HCT116 (cell line): ENCODE measurements around the gene STARD5.

Experiments
- CEBPB ChIP-seq: IDR thresholded peaks from 2 replicates; pipeline ENCODE4 v1.6.1; 2012; ENCODE audit warnings: low read depth
- EGR1 ChIP-seq: IDR thresholded peaks from 2 replicates; pipeline ENCODE4 v1.6.1; 2012; ENCODE audit warnings: low read depth
- ELF1 ChIP-seq: IDR thresholded peaks from 2 replicates; pipeline ENCODE4 v1.6.1; 2012; ENCODE audit warnings: low read depth, borderline replicate concordance
- EZH2phosphoT487 ChIP-seq: fragments of 200-600 bp; IDR thresholded peaks from 2 replicates; pipeline ENCODE4 v1.6.1; 2018; ENCODE audit warnings: antibody characterized with exemption, borderline replicate concordance
- JUND ChIP-seq: IDR thresholded peaks from 2 replicates; pipeline ENCODE4 v1.6.1; 2012
- MAX ChIP-seq: IDR thresholded peaks from 2 replicates; pipeline ENCODE4 v1.6.1; 2012
- POLR2A ChIP-seq: IDR thresholded peaks from 2 replicates; pipeline ENCODE4 v1.7.0; 2011; ENCODE audit warnings: borderline replicate concordance; ENCODE audit not compliant: insufficient read depth, insufficient read length; ENCODE audit errors: extremely low read depth
- POLR2AphosphoS5 ChIP-seq: IDR thresholded peaks from 2 replicates; pipeline ENCODE4 v1.6.1; 2011; ENCODE audit warnings: mild to moderate bottlenecking, low read depth, low read length, moderate library complexity
- REST ChIP-seq: IDR thresholded peaks from 2 replicates; pipeline ENCODE4 v1.6.1; 2012; ENCODE audit warnings: low read depth
- SP1 ChIP-seq: IDR thresholded peaks from 2 replicates; pipeline ENCODE4 v1.6.1; 2012; ENCODE audit warnings: low read depth
- SRF ChIP-seq: IDR thresholded peaks from 2 replicates; pipeline ENCODE4 v1.6.1; 2012; ENCODE audit warnings: low read depth
- ZFX ChIP-seq: fragments of 450-650 bp; IDR thresholded peaks from 2 replicates; pipeline ENCODE4 v1.6.1; 2017
- TF ChIP-seq, protein P1 (sequence below), 3 experiments: fragments of 200-600 bp in 1 of 3; sonication (generic) in 1 of 3; IDR thresholded peaks in 2 of 3; conservative IDR thresholded peaks in 1 of 3; 2 replicates each; pipeline ENCODE4 v1.5.1; 2012 to 2017; ENCODE audit warnings: low read depth in 2 of 3, low read length in 2 of 3, antibody characterized with exemption in 1 of 3, borderline replicate concordance in 1 of 3, control low read depth in 1 of 3, mild to moderate bottlenecking in 1 of 3, mixed read lengths in 1 of 3, mixed run types in 1 of 3, moderate library complexity in 1 of 3; ENCODE audit not compliant: insufficient read depth in 1 of 3

GRCh38 chr15:81294516-81294880, 29.4 kb downstream of the STARD5 start:
- TF ChIP-seq POLR2A (no peak), JUND (no peak), POLR2AphosphoS5 (no peak), ELF1 (no peak), CEBPB (no peak), REST (no peak), ZFX (no peak), SRF (no peak), EGR1 (no peak), EZH2phosphoT487 (no peak), MAX (no peak), SP1 (no peak)
- TF ChIP-seq, protein P1, sequence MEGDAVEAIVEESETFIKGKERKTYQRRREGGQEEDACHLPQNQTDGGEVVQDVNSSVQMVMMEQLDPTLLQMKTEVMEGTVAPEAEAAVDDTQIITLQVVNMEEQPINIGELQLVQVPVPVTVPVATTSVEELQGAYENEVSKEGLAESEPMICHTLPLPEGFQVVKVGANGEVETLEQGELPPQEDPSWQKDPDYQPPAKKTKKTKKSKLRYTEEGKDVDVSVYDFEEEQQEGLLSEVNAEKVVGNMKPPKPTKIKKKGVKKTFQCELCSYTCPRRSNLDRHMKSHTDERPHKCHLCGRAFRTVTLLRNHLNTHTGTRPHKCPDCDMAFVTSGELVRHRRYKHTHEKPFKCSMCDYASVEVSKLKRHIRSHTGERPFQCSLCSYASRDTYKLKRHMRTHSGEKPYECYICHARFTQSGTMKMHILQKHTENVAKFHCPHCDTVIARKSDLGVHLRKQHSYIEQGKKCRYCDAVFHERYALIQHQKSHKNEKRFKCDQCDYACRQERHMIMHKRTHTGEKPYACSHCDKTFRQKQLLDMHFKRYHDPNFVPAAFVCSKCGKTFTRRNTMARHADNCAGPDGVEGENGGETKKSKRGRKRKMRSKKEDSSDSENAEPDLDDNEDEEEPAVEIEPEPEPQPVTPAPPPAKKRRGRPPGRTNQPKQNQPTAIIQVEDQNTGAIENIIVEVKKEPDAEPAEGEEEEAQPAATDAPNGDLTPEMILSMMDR (IDR thresholded peaks at IDR 0.05 in 2 of 3, conservative IDR thresholded peaks at IDR 0.05 in 1 of 3; ENCODE audit: borderline replicate concordance in 1 of 3, insufficient read depth in 1 of 3, low read depth in 2 of 3, low read length in 2 of 3) = no peak
